GM12872 (cell line): Measurements from ENCODE around the gene KCNQ1OT1.

ENCODE experiments used
- TF ChIP-seq, protein P1 (sequence below): IDR thresholded peaks from 3 replicates; pipeline ENCODE4 v1.5.1; 2011; ENCODE audit warnings: low read depth, mild to moderate bottlenecking, low read length, moderate library complexity; ENCODE audit not compliant: insufficient read depth

The KCNQ1OT1 gene

DNA sequence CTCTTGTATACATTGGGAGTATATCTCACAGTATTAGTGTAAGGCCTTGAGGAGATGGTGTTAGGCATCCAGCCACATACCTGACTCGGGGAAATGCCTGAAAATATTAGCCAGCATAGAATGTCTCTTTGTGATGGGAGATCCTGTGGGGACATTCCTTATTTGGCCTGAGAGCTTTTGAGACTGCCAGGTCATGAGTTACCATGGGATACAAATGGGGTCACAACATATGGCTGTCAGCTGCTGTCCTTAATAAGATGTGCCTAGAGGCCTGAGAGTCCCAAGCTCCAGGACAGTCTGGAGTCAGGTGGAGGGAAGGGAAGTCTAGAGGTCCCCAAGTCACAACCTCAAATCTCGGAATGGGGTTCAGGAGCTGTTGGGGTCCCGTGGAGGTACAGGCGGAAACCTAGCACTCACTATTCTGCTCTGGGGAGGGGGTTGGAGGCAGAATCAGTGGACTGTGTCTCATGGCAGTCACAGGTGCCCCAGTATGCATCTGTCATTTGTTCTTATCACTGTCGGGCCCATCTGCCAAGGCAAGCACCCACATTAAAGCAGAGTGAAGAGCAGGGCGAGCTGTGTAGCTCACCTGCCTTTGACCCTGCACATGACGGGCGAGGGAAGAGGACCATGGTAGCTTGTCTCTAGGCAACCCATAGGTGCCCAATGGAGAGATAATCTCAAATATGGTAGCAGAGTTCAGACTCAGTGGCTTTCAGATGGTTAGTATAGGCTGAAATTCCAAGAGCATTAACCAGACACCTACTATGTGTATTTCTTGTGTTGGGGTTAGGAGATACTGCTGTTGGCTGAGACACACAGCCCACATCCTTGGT lies 29.9 kb downstream of the KCNQ1OT1 start:
- TF ChIP-seq, protein P1, sequence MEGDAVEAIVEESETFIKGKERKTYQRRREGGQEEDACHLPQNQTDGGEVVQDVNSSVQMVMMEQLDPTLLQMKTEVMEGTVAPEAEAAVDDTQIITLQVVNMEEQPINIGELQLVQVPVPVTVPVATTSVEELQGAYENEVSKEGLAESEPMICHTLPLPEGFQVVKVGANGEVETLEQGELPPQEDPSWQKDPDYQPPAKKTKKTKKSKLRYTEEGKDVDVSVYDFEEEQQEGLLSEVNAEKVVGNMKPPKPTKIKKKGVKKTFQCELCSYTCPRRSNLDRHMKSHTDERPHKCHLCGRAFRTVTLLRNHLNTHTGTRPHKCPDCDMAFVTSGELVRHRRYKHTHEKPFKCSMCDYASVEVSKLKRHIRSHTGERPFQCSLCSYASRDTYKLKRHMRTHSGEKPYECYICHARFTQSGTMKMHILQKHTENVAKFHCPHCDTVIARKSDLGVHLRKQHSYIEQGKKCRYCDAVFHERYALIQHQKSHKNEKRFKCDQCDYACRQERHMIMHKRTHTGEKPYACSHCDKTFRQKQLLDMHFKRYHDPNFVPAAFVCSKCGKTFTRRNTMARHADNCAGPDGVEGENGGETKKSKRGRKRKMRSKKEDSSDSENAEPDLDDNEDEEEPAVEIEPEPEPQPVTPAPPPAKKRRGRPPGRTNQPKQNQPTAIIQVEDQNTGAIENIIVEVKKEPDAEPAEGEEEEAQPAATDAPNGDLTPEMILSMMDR = no peak

DNA sequence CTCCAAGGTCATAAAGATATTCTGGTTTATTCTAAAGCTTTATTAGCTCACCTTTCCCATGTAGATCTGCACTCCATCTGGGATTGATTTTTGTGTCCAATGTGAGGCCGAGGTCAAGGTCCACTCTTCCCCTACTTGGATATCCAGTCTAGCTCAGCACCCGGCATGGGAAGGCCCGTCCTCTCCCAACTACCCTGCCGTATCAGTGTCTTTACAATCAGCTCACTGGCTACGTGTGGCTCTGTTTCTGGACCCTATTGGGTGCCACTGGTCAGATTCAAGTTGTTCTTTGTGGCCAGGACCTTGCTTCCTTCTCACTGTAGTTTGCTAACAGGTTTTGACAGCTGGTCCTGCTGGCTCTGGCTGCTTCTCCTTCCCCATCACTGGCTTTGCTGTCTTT lies 30.9 kb downstream of the KCNQ1OT1 start:
- TF ChIP-seq, protein P1 = no peak

DNA sequence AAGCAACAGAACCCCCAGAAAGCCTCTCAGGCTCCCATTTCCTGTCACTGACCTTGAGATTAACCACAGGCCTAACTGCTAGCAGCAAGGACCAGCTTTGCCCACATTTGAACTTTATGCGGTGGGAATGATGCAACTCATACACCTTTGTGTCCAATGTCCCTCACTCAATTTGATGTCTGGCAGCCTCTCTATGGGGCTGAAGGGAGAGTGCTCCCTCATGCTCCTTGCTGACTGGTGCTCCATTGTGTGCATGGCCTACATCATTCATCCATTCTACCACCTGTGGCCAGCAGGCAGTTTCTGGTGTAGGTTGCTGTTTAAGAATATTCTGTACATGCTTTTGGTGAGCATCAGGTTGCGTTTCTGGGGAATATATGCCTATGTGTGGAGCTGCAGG lies 31.9 kb downstream of the KCNQ1OT1 start:
- TF ChIP-seq, protein P1 = no peak

DNA sequence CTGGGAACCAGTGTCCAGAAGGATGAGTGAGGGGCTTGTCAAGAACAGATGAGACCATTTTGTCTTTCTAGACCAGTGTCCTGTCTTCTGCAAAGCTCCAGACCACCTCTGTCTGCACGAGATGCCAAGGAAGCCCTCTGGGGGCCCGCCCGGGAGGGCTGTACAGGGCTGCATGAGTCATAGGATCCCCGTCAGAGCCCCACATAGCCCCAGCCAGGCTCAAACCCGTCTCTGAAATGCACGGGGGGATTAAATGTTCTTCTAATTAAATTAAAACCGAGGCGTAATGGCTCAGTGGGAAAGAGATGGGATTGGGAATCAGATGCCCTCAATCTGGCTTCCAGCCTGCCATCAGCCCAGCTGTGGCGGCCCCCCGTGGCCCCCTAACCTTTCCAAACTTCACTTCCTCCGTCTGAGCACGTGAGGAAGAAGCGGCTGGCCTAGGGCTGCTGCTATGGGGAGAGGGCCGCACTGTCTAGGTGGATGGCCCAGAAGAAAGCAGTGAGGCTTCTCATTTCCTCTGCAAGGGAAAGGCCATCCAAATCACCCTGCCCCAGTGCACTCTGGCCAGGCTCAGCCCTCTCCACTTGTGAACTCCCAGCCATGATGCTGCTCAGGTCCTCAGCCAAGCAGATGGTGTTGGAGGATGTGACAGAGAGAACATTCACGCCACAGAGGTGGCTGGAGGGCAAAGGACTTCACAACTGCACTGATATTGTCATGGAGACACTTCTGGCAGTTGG lies 32.8 kb downstream of the KCNQ1OT1 start:
- TF ChIP-seq, protein P1 = no peak

DNA sequence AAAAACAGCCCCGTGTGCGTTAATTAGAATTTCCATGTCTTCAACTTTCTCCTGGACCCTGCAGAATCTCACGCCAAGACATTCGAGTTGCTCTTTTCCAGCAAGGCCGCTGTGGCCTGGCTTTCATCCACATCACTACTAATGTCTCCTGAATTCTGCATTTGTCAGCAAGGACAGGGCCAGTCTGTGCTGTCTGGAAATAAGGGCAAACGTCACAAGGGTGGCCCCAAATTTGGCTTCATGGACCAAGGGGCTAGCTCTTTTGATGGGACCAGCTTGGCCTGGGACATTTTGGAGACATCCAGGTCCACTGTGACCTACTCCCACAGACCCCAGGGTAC lies 33.4 kb downstream of the KCNQ1OT1 start:
- TF ChIP-seq, protein P1 = no peak

DNA sequence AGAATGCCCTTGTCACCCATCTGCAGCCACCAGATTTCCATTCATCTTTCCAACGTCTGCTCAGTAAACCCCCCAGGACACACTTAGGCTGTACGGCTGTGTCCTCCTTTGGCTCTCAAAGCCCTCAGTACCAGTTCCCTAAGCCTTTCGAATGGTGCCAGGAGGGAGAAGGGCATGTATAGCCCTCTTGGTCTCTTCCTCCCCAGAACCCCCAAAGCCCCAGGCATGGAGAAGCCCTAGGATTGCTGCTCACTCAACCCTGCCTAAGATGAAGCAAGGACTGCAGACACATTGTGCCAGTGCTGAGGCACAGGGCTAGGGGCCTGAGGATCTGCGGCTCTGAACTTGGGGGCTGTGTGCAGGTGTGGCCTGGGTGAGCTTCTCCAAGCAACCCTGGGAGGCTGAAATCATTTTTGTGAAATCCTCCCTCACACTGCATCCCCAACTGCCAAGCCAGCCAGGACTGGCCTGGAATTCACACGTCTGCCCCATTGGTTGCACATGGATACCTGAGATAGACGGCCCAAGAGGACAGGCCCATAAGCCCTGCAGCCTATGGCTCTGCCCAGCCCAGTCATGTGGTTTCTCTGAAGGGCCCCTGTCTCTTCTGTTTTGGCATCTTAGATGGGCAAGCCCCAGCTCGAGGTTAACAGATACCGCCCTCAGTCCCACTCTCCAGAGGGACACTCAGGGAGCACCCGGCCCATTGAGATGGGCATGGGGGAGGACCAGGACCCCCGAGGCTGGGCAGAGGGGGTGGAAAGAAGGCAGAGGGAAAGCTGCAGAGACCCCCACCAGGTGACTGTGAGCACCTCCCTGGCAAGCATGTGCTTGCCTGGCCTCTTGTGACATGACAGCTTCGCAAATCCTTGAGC lies 34.0 kb downstream of the KCNQ1OT1 start:
- TF ChIP-seq, protein P1 = no peak
